HUES48 (cell line): Measurements from ENCODE around the gene S100A5.
"Not testable (repeated sequence)": the region's sequence is repeated elsewhere in the genome, so short reads cannot be mapped to it uniquely, and the experiment has no call there.

Experiments used
- H3K27ac ChIP-seq: one replicate; pipeline ENCODE4 v1.7.0; 2013; ENCODE audit warnings: low read depth, low read length, inconsistent platforms
- H3K27me3 ChIP-seq: 2 replicates; pipeline ENCODE4 v1.6.1; 2013; ENCODE audit warnings: mild to moderate bottlenecking, low read length; ENCODE audit not compliant: control insufficient read depth, insufficient read depth
- H3K36me3 ChIP-seq: 2 replicates; pipeline ENCODE4 v1.6.1; 2013; ENCODE audit warnings: low read length; ENCODE audit not compliant: control insufficient read depth, insufficient read depth
- H3K4me1 ChIP-seq: 2 replicates; pipeline ENCODE4 v1.6.1; 2013; ENCODE audit warnings: mild to moderate bottlenecking, low read length; ENCODE audit not compliant: control insufficient read depth, insufficient read depth
- H3K4me3 ChIP-seq: 2 replicates; pipeline ENCODE4 v1.5.1; 2013; ENCODE audit warnings: mild to moderate bottlenecking, low read depth, low read length
- H3K9ac ChIP-seq: 2 replicates; pipeline ENCODE4 v1.6.1; 2013; ENCODE audit warnings: mild to moderate bottlenecking, low read depth, low read length, moderate library complexity
- H3K9me3 ChIP-seq: 2 replicates; pipeline ENCODE4 v1.6.1; 2013; ENCODE audit warnings: low read length; ENCODE audit not compliant: control insufficient read depth, insufficient read depth

Gene S100A5

DNA sequence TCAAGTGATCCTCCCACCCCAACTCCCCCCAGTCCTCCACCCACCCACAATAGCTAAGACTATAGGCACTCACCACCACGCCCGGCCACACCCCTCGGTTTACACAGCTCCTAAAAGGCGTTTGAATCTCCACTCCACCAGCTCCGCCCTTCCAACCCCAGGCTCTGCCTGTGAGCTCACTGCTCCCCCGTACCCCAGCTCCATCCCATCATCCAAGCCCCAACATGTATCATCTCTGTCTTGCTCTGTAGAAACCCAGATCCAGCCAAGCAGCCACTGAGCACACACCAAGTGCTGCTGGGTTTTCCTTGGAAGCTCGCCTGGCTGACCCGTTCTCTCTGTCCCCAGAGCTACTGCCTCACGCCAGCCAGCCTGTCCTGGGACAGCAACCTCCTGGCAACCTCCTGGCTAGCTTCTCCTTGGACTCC, 36.9 kb upstream of the S100A5 start:
- no peaks in the 10 kb centered on the region for H3K27me3 ChIP-seq
- H3K4me3 ChIP-seq: no peak overlapping the region
- no peaks in the 10 kb centered on the region for H3K4me1 ChIP-seq
- no peak overlapping the region for H3K9ac ChIP-seq
- H3K27ac ChIP-seq: peak overlapping the region; percentile 36
- H3K9me3 ChIP-seq: no peaks in the 10 kb centered on the region
- H3K36me3 ChIP-seq: no peaks in the 10 kb centered on the region

DNA sequence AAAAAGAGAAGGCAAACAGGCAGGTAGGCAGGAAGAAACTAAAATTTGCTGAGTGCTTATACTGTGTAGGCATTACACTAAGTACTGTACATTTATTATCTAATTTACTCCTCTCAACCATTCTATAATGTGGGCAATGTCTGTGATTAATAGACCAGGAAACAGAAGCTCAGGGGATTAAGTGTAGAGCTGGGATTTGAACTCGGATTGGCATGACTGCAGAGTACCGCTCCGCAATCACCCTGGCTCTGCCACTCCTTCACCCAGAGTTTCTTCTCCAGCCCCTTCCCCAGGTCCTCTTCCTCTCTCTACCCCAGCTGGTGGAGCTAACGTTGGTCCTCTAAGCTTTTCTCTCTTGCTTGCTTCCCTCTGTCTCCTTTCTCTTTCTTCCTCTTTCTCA, 36.4 kb upstream of the S100A5 start:
- no peak overlapping the region for H3K27ac ChIP-seq
- H3K9me3 ChIP-seq: no peaks in the 10 kb centered on the region
- H3K4me3 ChIP-seq: no peak overlapping the region
- no peak overlapping the region for H3K9ac ChIP-seq
- no peaks in the 10 kb centered on the region for H3K4me1 ChIP-seq
- H3K27me3 ChIP-seq: no peaks in the 10 kb centered on the region
- no peaks in the 10 kb centered on the region for H3K36me3 ChIP-seq

GRCh38 chr1:153575497-153575896, 34.8 kb upstream of the S100A5 start:
- not testable (repeated sequence) for H3K9me3 ChIP-seq, H3K36me3 ChIP-seq, H3K4me3 ChIP-seq, H3K9ac ChIP-seq, H3K27ac ChIP-seq, H3K27me3 ChIP-seq, H3K4me1 ChIP-seq

- not testable (repeated sequence) for H3K4me1 ChIP-seq, H3K9me3 ChIP-seq
Measured at GRCh38 chr1:153575081-153575491, 34.4 kb upstream of the S100A5 start.

DNA sequence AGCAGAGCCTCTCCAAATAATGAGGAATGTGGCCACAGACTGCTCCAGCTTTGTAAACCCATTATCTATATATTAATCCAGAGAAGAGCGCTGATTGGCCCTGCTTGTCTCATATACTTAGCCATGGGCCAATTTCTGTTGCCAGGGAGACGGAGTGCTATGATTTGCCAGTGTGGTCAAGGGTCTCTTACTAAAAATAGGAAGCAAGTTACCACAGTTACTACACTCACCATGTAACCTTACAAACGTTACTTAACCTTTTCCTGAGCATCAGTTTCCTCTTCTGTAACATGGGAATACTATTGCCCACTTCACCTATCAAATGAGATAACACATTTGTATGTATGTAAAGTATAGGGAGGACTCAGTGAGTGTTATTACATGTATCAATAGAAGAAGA, 32.6 kb upstream of the S100A5 start:
- no peak overlapping the region for H3K9ac ChIP-seq
- no peak overlapping the region for H3K4me3 ChIP-seq
- H3K36me3 ChIP-seq: no peaks in the 10 kb centered on the region
- no peak overlapping the region for H3K27ac ChIP-seq
- H3K4me1 ChIP-seq: peaks cover under 1% of the 10 kb centered on the region
- H3K27me3 ChIP-seq: no peaks in the 10 kb centered on the region
- H3K9me3 ChIP-seq: no peaks in the 10 kb centered on the region

More at GRCh38 chr1:153575081-153575491, 34.4 kb upstream of the S100A5 start:
- H3K36me3 ChIP-seq, H3K27ac ChIP-seq, H3K27me3 ChIP-seq, H3K4me3 ChIP-seq, H3K9ac ChIP-seq: not testable (repeated sequence)

DNA sequence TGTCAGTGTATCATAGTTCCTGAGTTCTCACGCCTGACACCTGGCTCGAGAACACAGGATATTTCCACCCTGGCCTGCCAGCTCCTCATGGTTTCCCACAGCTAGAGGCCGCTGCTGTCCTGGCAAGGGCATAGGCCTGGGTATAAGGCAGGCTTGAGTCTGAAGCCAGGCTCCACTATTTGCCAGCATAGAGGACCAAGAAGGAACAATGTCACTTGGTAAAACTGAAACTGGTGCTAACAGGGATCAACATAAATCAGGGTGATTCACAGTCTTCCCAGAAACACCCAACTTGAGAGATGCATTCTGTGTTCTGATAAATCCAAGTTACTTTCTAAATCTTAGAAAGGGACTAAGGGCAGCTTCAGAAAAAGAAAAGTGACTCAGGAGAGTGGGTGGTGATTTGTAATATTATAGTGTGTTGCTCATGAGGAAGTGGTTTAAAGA, 31.9 kb upstream of the S100A5 start:
- H3K9ac ChIP-seq: no peak overlapping the region
- no peaks in the 10 kb centered on the region for H3K27me3 ChIP-seq
- H3K4me1 ChIP-seq: peaks cover 8% of the 10 kb centered on the region
- H3K9me3 ChIP-seq: no peaks in the 10 kb centered on the region
- no peak overlapping the region for H3K27ac ChIP-seq
- H3K4me3 ChIP-seq: no peak overlapping the region
- H3K36me3 ChIP-seq: no peaks in the 10 kb centered on the region

- no peaks in the 10 kb centered on the region for H3K36me3 ChIP-seq
- H3K9ac ChIP-seq: no peak overlapping the region
- H3K9me3 ChIP-seq: no peaks in the 10 kb centered on the region
- H3K4me3 ChIP-seq: no peak overlapping the region
- H3K27ac ChIP-seq: no peak overlapping the region
- H3K4me1 ChIP-seq: peaks cover 17% of the 10 kb centered on the region
- H3K27me3 ChIP-seq: no peaks in the 10 kb centered on the region
Measured at GRCh38 chr1:153571706-153572105, 31.0 kb upstream of the S100A5 start.

GRCh38 chr1:153570874-153571273, 30.1 kb upstream of the S100A5 start:
- Histone ChIP-seq H3K4me1 (peaks cover 25% of the 10 kb centered on the region), H3K9me3 (no peaks in the 10 kb centered on the region), H3K9ac (no peak overlapping the region), H3K4me3 (no peak overlapping the region), H3K27me3 (no peaks in the 10 kb centered on the region), H3K27ac (no peak overlapping the region), H3K36me3 (no peaks in the 10 kb centered on the region)

GRCh38 chr1:153569465-153569864, 28.7 kb upstream of the S100A5 start:
- H3K4me1 ChIP-seq: peaks cover 31% of the 10 kb centered on the region
- H3K27me3 ChIP-seq: no peaks in the 10 kb centered on the region
- no peaks in the 10 kb centered on the region for H3K36me3 ChIP-seq
- H3K9me3 ChIP-seq: no peaks in the 10 kb centered on the region
- H3K9ac ChIP-seq: no peak overlapping the region
- no peak overlapping the region for H3K4me3 ChIP-seq
- no peak overlapping the region for H3K27ac ChIP-seq

DNA sequence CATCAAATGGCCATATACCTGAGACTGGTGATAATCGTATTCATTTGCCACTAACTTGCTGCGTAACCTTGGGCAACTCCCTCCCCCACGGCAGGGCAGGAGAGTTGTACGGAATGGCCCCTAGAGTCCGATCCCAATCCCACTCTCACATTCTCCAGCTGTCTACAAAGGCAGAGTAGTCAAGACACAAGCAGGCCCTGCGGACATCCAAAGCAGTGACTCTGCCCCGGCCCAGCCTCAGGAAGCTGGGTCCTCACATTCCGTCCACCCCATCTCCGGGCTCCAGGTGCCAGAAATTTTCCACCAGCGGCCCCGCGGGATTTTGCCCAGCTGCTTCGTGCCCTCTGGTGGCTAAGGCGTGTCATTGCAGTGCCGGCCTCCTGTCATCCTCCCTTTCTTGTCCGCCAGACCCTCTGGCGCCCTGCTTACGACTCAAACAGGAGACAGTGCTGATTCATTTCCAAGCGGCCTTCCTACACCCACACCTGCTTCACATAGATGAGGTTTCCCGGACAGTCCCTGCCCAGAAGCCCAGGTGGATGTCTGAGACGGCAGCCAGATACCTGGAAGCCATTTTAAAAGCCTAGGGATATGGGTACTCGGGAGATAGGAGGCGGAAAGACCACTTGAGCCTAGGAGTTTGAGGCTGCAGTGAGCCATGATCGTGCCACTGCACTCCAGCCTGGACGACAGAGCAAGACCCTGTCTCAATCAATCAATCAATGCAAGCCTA, 27.8 kb upstream of the S100A5 start:
- Histone ChIP-seq H3K4me3 (peak overlapping the region; percentile 27; the same call in 1 of the 2 replicates), H3K4me1 (peaks cover 31% of the 10 kb centered on the region), H3K27ac (peak overlapping the region; percentile 59)

GRCh38 chr1:153567621-153568366, 27.1 kb upstream of the S100A5 start:
- H3K27ac ChIP-seq: peak overlapping the region; percentile 59
- peak overlapping the region; percentile 27; the same call in 1 of the 2 replicates for H3K4me3 ChIP-seq

More for the DNA sequence above, 27.8 kb upstream of the S100A5 start:
- Histone ChIP-seq H3K9me3 (no peaks in the 10 kb centered on the region), H3K9ac (peak overlapping the region; percentile 2; the same call in 1 of the 2 replicates), H3K27me3 (no peaks in the 10 kb centered on the region), H3K36me3 (no peaks in the 10 kb centered on the region)

More at GRCh38 chr1:153567621-153568366, 27.1 kb upstream of the S100A5 start:
- Histone ChIP-seq H3K4me1 (peaks cover 31% of the 10 kb centered on the region), H3K9ac (peak overlapping the region; percentile 2; the same call in 1 of the 2 replicates), H3K27me3 (no peaks in the 10 kb centered on the region), H3K36me3 (no peaks in the 10 kb centered on the region), H3K9me3 (no peaks in the 10 kb centered on the region)
